Fibroblast of skin of left quadriceps (primary cell): Measurements from ENCODE around the gene FOXQ1.
A peak's percentile ranks its signal among the peaks of the same experiment; 100 is the strongest.

Source experiments
- DNase-seq, 2 experiments: peaks; one replicate each; pipeline ENCODE4 v3.0.0-alpha.2; 2013; ENCODE audit warnings: low read depth in 2 of 2

Gene FOXQ1

GRCh38 chr6:1311400-1312202, at the start of gene FOXQ1:
FOXQ1 (plus strand) TSS chr6:1312098; CDS start chr6:1312705, 607 bp downstream.
- no peak for DNase-seq

GRCh38 chr6:1262704-1263038, 49.2 kb upstream of the FOXQ1 start:
- DNase-seq = no peak

- DNase-seq = peak; percentile 64 to 70
These were observed 48.7 kb upstream of the FOXQ1 start for GRCh38 chr6:1263039-1263849.

GRCh38 chr6:1263850-1264377, 48.0 kb upstream of the FOXQ1 start:
- no peak for DNase-seq

- DNase-seq = no peak
These were observed 47.1 kb upstream of the FOXQ1 start for GRCh38 chr6:1264619-1265445.

- DNase-seq = no peak
These were observed 45.2 kb upstream of the FOXQ1 start for GRCh38 chr6:1266686-1267056.

- DNase-seq = no peak
These were observed 44.7 kb upstream of the FOXQ1 start for GRCh38 chr6:1267057-1267732.

- no peak for DNase-seq
These were observed 43.8 kb upstream of the FOXQ1 start for GRCh38 chr6:1267790-1268762.

GRCh38 chr6:1271071-1271763, 40.7 kb upstream of the FOXQ1 start:
- DNase-seq = no peak

- no peak for DNase-seq
These were observed 33.7 kb upstream of the FOXQ1 start for GRCh38 chr6:1278061-1278720.

GRCh38 chr6:1279065-1279464, 32.8 kb upstream of the FOXQ1 start:
- no peak for DNase-seq

GRCh38 chr6:1280666-1281300, 31.1 kb upstream of the FOXQ1 start:
- DNase-seq = no peak

GRCh38 chr6:1281746-1282145, 30.2 kb upstream of the FOXQ1 start:
- no peak for DNase-seq

- no peak for DNase-seq
These were observed 28.4 kb upstream of the FOXQ1 start for GRCh38 chr6:1283501-1283900.

GRCh38 chr6:1285556-1285955, 26.3 kb upstream of the FOXQ1 start:
- peak in 1 of 2 experiments; percentile 5 for DNase-seq

- peak; percentile 71 to 72 for DNase-seq
These were observed 25.9 kb upstream of the FOXQ1 start for GRCh38 chr6:1285956-1286355.

GRCh38 chr6:1287103-1287591, 24.8 kb upstream of the FOXQ1 start:
- peak; percentile 70 to 74 for DNase-seq

GRCh38 chr6:1290086-1290485, 21.8 kb upstream of the FOXQ1 start:
- DNase-seq = no peak
